GM12801 (cell line): ENCODE data around the gene SCAF1.

Experiments used
- TF ChIP-seq, protein P1 (sequence below): IDR thresholded peaks from one replicate; pipeline ENCODE4 v1.5.1; 2011; ENCODE audit warnings: control low read depth; ENCODE audit not compliant: insufficient read length; ENCODE audit errors: extremely low read depth

The SCAF1 gene

DNA sequence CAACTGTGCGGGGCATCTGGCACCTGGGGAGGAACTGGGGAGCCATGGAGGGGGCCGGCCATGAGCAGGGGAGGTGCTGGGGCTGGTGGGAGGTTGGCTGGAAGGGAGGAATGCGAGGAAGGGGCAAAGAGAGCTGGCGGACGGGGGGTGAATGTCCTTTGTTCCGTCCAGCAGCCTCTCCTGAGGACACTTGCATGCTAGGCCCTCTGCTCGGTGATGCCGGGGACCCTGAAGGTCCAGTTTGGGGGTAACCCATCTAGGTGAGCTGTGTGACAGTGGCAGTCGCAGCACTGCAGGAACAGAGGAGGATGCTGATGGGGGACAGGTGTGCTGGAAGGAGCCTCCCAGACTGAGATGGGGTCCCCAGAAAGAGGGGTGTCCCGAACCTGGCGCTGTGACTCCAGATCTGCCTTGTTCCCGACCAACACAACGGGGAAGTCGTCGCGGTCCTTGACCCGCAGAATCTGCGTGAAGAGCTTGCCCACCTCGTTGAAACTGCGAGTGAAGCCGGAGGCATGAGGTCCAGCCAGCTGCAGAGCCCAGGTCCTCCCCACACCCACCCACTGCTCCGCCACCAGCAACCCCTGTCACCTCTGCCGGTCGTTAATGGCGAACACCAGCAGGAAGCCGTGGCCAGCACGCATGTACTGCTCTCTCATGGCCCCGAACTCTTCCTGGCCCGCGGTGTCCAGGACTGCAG, 5.6 kb upstream of the SCAF1 start:
- TF ChIP-seq, protein P1, sequence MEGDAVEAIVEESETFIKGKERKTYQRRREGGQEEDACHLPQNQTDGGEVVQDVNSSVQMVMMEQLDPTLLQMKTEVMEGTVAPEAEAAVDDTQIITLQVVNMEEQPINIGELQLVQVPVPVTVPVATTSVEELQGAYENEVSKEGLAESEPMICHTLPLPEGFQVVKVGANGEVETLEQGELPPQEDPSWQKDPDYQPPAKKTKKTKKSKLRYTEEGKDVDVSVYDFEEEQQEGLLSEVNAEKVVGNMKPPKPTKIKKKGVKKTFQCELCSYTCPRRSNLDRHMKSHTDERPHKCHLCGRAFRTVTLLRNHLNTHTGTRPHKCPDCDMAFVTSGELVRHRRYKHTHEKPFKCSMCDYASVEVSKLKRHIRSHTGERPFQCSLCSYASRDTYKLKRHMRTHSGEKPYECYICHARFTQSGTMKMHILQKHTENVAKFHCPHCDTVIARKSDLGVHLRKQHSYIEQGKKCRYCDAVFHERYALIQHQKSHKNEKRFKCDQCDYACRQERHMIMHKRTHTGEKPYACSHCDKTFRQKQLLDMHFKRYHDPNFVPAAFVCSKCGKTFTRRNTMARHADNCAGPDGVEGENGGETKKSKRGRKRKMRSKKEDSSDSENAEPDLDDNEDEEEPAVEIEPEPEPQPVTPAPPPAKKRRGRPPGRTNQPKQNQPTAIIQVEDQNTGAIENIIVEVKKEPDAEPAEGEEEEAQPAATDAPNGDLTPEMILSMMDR: no peak

GRCh38 chr19:49637821-49638738, 3.9 kb upstream of the SCAF1 start:
- TF ChIP-seq, protein P1: no peak

GRCh38 chr19:49639401-49640112, 2.5 kb upstream of the SCAF1 start:
- TF ChIP-seq, protein P1: no peak

DNA sequence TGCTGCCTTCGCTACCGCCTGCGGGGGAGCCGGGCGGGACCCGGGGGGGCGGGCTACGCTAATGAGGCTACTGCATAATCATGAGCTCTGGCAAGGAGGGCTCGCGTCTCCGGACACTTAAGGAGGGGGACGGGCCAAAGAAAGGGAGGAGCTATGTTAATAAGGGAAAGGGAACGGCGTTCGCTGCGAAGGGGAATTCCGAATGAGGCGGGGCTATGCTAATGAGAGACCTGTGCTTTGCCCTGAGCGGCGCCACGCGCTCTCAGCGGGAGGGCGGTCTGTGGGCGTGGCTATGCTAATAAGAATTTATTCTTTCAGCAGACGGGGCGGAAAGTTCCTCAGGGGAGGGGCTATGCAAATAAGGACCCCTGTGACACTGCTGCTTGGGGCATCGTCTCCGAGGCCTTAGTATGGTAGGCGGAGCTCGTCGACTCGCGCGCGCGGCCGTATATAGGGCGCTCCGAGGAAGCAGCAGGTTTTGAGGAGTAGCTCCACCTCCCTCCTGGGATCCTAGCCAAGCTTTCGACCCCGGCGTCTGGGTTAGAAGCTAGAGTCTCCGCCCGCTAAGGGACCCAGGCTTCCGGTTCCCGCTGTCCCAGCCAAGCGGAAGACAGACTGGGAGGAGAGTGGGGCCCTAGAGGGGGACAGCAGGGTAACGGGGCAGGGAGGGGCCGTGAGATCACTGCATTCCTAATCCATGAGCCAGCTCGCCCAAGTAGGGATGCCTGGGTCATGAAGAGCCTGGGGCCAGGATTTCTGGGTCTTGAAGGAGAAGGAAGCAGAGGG, 1.7 kb upstream of the SCAF1 start, which contains the start of gene RRAS:
Gene RRAS (minus strand): TSS at position 31 of the 786 bp plus-strand sequence. CDS start 45 bp downstream, outside the sequence.
- TF ChIP-seq, protein P1: no peak

DNA sequence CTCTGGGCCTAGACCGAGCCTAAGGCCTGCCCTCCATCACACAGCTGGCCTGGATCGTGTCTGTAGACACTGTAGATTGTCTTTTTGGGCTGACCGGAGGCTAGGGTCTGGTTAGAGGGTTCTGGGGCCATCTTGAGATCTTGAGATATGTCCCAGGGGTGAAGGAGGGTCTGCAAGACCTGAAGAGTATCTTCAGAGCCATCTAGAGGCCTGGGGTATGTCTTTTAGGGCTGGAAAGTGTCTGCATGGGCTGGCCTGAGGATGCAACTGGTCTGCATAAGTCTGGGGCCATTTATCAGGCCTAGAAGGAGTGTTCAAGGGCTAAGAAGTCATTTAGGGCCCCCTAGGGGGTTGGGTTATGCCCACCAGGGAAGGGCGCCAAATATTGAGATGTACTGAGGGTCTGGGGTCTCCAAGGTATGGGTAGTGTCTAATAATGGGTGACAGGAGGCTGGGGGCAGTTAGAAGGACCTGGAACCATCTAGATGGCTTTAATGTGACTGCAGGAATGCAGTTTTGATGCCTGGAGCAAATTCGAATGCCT, 555 bp downstream of the SCAF1 start:
- TF ChIP-seq, protein P1: no peak

GRCh38 chr19:49643466-49643865, 1.5 kb downstream of the SCAF1 start:
- TF ChIP-seq, protein P1: no peak
